ENCODE results near the gene C1QTNF1.

GRCh38 chr17:78997881-78998280 lies 26.1 kb upstream of the C1QTNF1 start:
- TF ChIP-seq POLR2A (IDR thresholded peaks at IDR 0.05) (no peak), EP300 (IDR thresholded peaks at IDR 0.05) (no peak), POLR2AphosphoS5 (IDR thresholded peaks at IDR 0.05) (no peak)
